Aorta (tissue), 5 donors: ENCODE results near the gene STK39. TPM values are rescaled to one million over a fixed set of nuclear protein-coding genes. Genes with fewer than 3 reads are reported as not detected.

Source experiments
- ATAC-seq: fragments of 200-7000 bp; cut with Tn5 transposase; one replicate; pipeline ENCODE4 v1.9.1; 2022; ENCODE audit warnings: moderate library complexity; ENCODE audit not compliant: low FRiP score
- DNase-seq, 2 donors: peaks; one replicate each; pipeline ENCODE4 v3.0.0-alpha.2; 2020
- H3K27ac ChIP-seq, 2 donors: one replicate each; pipeline ENCODE4 v1.5.1; 2013; ENCODE audit warnings: low read length in 2 of 2, mild to moderate bottlenecking in 2 of 2, moderate library complexity in 2 of 2, control low read depth in 1 of 2, inconsistent platforms in 1 of 2, low read depth in 1 of 2
- H3K27me3 ChIP-seq, 2 donors: one replicate each; pipeline ENCODE4 v1.6.1; 2013; ENCODE audit warnings: control low read depth in 1 of 2, low read length in 1 of 2, mild to moderate bottlenecking in 1 of 2, moderate library complexity in 1 of 2; ENCODE audit not compliant: insufficient read depth in 2 of 2, control insufficient read depth in 1 of 2
- H3K36me3 ChIP-seq, 2 donors: one replicate each; pipeline ENCODE4 v1.6.1; 2013; ENCODE audit warnings: control low read depth in 1 of 2, low read length in 1 of 2, mild to moderate bottlenecking in 1 of 2; ENCODE audit not compliant: insufficient read depth in 2 of 2, control insufficient read depth in 1 of 2
- H3K4me1 ChIP-seq, 2 donors: one replicate each; pipeline ENCODE4 v1.6.1; 2013; ENCODE audit warnings: low read length in 2 of 2, control low read depth in 1 of 2, mild to moderate bottlenecking in 1 of 2, moderate library complexity in 1 of 2; ENCODE audit not compliant: insufficient read depth in 2 of 2, control insufficient read depth in 1 of 2
- H3K4me3 ChIP-seq, 2 donors: one replicate each; pipeline ENCODE4 v1.5.1; 2013; ENCODE audit warnings: low read length in 2 of 2, control low read depth in 1 of 2, mild to moderate bottlenecking in 1 of 2
- H3K9me3 ChIP-seq: one replicate; pipeline ENCODE4 v1.6.1; 2013; ENCODE audit warnings: mild to moderate bottlenecking, low read length; ENCODE audit not compliant: control insufficient read depth
- WGBS, 2 donors: extraction: QIAGEN DNeasy Blood & Tissue Kit; methylation state at CpG; one replicate each; pipeline ENCODE4 v1.1.7; 2013; 5-methylcytosine and 5-hydroxymethylcytosine counted together
- intact Hi-C, 2 donors: fragments of 100-400 bp; cut with DNase I; formaldehyde crosslinking; loops; one replicate each; pipeline versions ENCODE4 v1.14.2 to v1.15.0; 2022
- polyA plus RNA-seq, 2 donors: library from polyadenylated mRNA; stranded (reverse); fragments of 200-250 nt; gene quantifications; one replicate each; pipeline ENCODE4 v1.2.3, GENCODE V29; 2013
- total RNA-seq, 2 donors: library from RNA; stranded (reverse); fragmentation: NEBNext Ultra II Directional; extraction: Animal tissue kit (Norgen Biotek cat#: 25700); gene quantifications; one replicate each; pipeline ENCODE4 v1.2.1, GENCODE V29; 2021
- donor health status: healthy with polysubstance abuse.
- donor health status: Bipolar disorder and iron deficiency.
- donor health status: DM: no; HTN: no; CAD: no.
- donor health status: DM: no; HTN: no; CAD: no.
- donor health status: DM: yes; HTN: yes; CAD: no.

STK39 gene
- total and polyA plus RNA-seq, 4 donors, result 7.1 to 17.7 (median 14.4) TPM

GRCh38 chr2:167933097-167933814 is 314.1 kb downstream of the STK39 start:
- intact Hi-C loops, result no loop called here
- DNase-seq, result no peak
- no peaks in the 10 kb centered on the region for H3K36me3 ChIP-seq
- WGBS, 2 donors, result 89 to 94% methylated on average over 4 of the region's 4 CpGs
- H3K27me3 ChIP-seq, result no peaks in the 10 kb centered on the region
- H3K4me1 ChIP-seq, result no peaks in the 10 kb centered on the region
- H3K4me3 ChIP-seq, result no peak overlapping the region
- peaks cover 3% of the 10 kb centered on the region for H3K9me3 ChIP-seq
- no peak for ATAC-seq
- no peak overlapping the region for H3K27ac ChIP-seq

GRCh38 chr2:167932123-167932693 is 315.2 kb downstream of the STK39 start:
- Histone ChIP-seq H3K4me1 (no peaks in the 10 kb centered on the region), H3K27me3 (no peaks in the 10 kb centered on the region), H3K27ac (no peak overlapping the region), H3K9me3 (peaks cover 3% of the 10 kb centered on the region), H3K4me3 (no peak overlapping the region), H3K36me3 (no peaks in the 10 kb centered on the region)
- DNase-seq (no peak), ATAC-seq (no peak)
- WGBS, 2 donors, result 89 to 90% methylated on average over 4 of the region's 4 CpGs
- intact Hi-C loops, result no loop called here

GRCh38 chr2:167929484-167929883 is 317.9 kb downstream of the STK39 start:
- H3K9me3 ChIP-seq, result no peaks in the 10 kb centered on the region
- no peak for DNase-seq
- H3K36me3 ChIP-seq, result no peaks in the 10 kb centered on the region
- no peaks in the 10 kb centered on the region for H3K27me3 ChIP-seq
- no peak overlapping the region for H3K4me3 ChIP-seq
- H3K27ac ChIP-seq, result no peak overlapping the region
- WGBS, 2 donors, result 73 to 82% methylated on average over 3 of the region's 3 CpGs
- no peaks in the 10 kb centered on the region for H3K4me1 ChIP-seq
- intact Hi-C loops, result no loop called here
- no peak for ATAC-seq

- intact Hi-C loops, result no loop called here
- Histone ChIP-seq H3K9me3 (no peaks in the 10 kb centered on the region), H3K27ac (no peak overlapping the region), H3K27me3 (no peaks in the 10 kb centered on the region), H3K36me3 (no peaks in the 10 kb centered on the region), H3K4me3 (no peak overlapping the region), H3K4me1 (no peaks in the 10 kb centered on the region)
- 93% methylated on average over 6 of the region's 6 CpGs for WGBS, 2 donors
- no peak for DNase-seq
- ATAC-seq, result no peak
Observed at GRCh38 chr2:167928434-167928833, 319.0 kb downstream of the STK39 start.

- ATAC-seq (no peak), DNase-seq (no peak)
- H3K4me1 ChIP-seq, result no peaks in the 10 kb centered on the region
- WGBS, 2 donors, result 31 to 39% methylated on average over 2 of the region's 2 CpGs
- H3K36me3 ChIP-seq, result no peaks in the 10 kb centered on the region
- intact Hi-C loops, result no loop called here
- H3K27ac ChIP-seq, result no peak overlapping the region
- H3K4me3 ChIP-seq, result no peak overlapping the region
- H3K9me3 ChIP-seq, result no peaks in the 10 kb centered on the region
- no peaks in the 10 kb centered on the region for H3K27me3 ChIP-seq
Observed at GRCh38 chr2:167925758-167926157, 321.6 kb downstream of the STK39 start.

GRCh38 chr2:167924556-167924955 is 322.8 kb downstream of the STK39 start:
- DNase-seq (no peak), ATAC-seq (no peak)
- intact Hi-C loops, result no loop called here

GRCh38 chr2:167916756-167917155 is 330.6 kb downstream of the STK39 start:
- WGBS, 2 donors, result 31 to 41% methylated on average over 1 of the region's 1 CpG
- Histone ChIP-seq H3K27ac (no peak overlapping the region), H3K9me3 (no peaks in the 10 kb centered on the region), H3K4me1 (no peaks in the 10 kb centered on the region), H3K4me3 (no peak overlapping the region), H3K27me3 (no peaks in the 10 kb centered on the region), H3K36me3 (no peaks in the 10 kb centered on the region)
- no peak for DNase-seq
- no peak for ATAC-seq
- intact Hi-C loops, result no loop called here

More at GRCh38 chr2:167924556-167924955, 322.8 kb downstream of the STK39 start:
- Histone ChIP-seq H3K4me3 (no peak overlapping the region), H3K27ac (no peak overlapping the region), H3K27me3 (no peaks in the 10 kb centered on the region), H3K9me3 (no peaks in the 10 kb centered on the region), H3K36me3 (no peaks in the 10 kb centered on the region), H3K4me1 (no peaks in the 10 kb centered on the region)
- 78 to 86% methylated on average over 4 of the region's 4 CpGs for WGBS, 2 donors

GRCh38 chr2:167914969-167915368 is 332.4 kb downstream of the STK39 start:
- Histone ChIP-seq H3K27me3 (no peaks in the 10 kb centered on the region), H3K4me1 (no peaks in the 10 kb centered on the region)

GRCh38 chr2:167908786-167909185 is 338.6 kb downstream of the STK39 start:
- WGBS, 2 donors, result 89 to 91% methylated on average over 6 of the region's 6 CpGs
- H3K27me3 ChIP-seq, result no peaks in the 10 kb centered on the region
- no peaks in the 10 kb centered on the region for H3K36me3 ChIP-seq
- no peaks in the 10 kb centered on the region for H3K9me3 ChIP-seq
- no peak overlapping the region for H3K4me3 ChIP-seq
- ATAC-seq (no peak), DNase-seq (no peak)
- intact Hi-C loops, result no loop called here
- H3K27ac ChIP-seq, result no peak overlapping the region
- H3K4me1 ChIP-seq, result no peaks in the 10 kb centered on the region

More at GRCh38 chr2:167914969-167915368, 332.4 kb downstream of the STK39 start:
- Histone ChIP-seq H3K4me3 (no peak overlapping the region), H3K36me3 (no peaks in the 10 kb centered on the region), H3K27ac (no peak overlapping the region), H3K9me3 (no peaks in the 10 kb centered on the region)
- no peak for DNase-seq
- WGBS, 2 donors, result 90 to 97% methylated on average over 3 of the region's 3 CpGs
- intact Hi-C loops, result no loop called here
- ATAC-seq, result no peak
